ENCODE measurements around the gene DENND4A.

Gene DENND4A

GRCh38 chr15:65634356-65634755 is 157.7 kb downstream of the DENND4A start:
- no peak for TF ChIP-seq FOXP2 (optimal IDR thresholded peaks at IDR 0.05; ENCODE audit: borderline replicate concordance, extremely low read depth, extremely low read length, insufficient read depth)
- no peak for TF ChIP-seq POLR2AphosphoS5 (IDR thresholded peaks at IDR 0.05; ENCODE audit: low read depth, low read length)
- TF ChIP-seq TAF1 (IDR thresholded peaks at IDR 0.05; ENCODE audit: borderline replicate concordance, insufficient read depth, low read length): no peak
- TF ChIP-seq SIN3A (IDR thresholded peaks at IDR 0.05; ENCODE audit: borderline replicate concordance, insufficient read depth, low read length): no peak

GRCh38 chr15:65633752-65634151 is 158.3 kb downstream of the DENND4A start:
- TF ChIP-seq REST (IDR thresholded peaks at IDR 0.05; ENCODE audit: insufficient read depth in 1 of 2, low read depth in 2 of 2, low read length in 2 of 2) (no peak), SIN3A (IDR thresholded peaks at IDR 0.05; ENCODE audit: borderline replicate concordance, insufficient read depth, low read length) (no peak), FOXP2 (optimal IDR thresholded peaks at IDR 0.05; ENCODE audit: borderline replicate concordance, extremely low read depth, extremely low read length, insufficient read depth) (no peak), POLR2AphosphoS5 (IDR thresholded peaks at IDR 0.05; ENCODE audit: low read depth, low read length) (no peak), TAF1 (IDR thresholded peaks at IDR 0.05; ENCODE audit: borderline replicate concordance, insufficient read depth, low read length) (no peak)

GRCh38 chr15:65632780-65633375 is 159.2 kb downstream of the DENND4A start:
- TF ChIP-seq POLR2AphosphoS5 (IDR thresholded peaks at IDR 0.05; ENCODE audit: low read depth, low read length) (no peak), REST (IDR thresholded peaks at IDR 0.05; ENCODE audit: insufficient read depth in 1 of 2, low read depth in 2 of 2, low read length in 2 of 2) (no peak), TAF1 (IDR thresholded peaks at IDR 0.05; ENCODE audit: borderline replicate concordance, insufficient read depth, low read length) (no peak), FOXP2 (optimal IDR thresholded peaks at IDR 0.05; ENCODE audit: borderline replicate concordance, extremely low read depth, extremely low read length, insufficient read depth) (no peak), SIN3A (IDR thresholded peaks at IDR 0.05; ENCODE audit: borderline replicate concordance, insufficient read depth, low read length) (no peak)

GRCh38 chr15:65631503-65631902 is 160.6 kb downstream of the DENND4A start:
- TF ChIP-seq POLR2AphosphoS5 (IDR thresholded peaks at IDR 0.05; ENCODE audit: low read depth, low read length) (no peak), SIN3A (IDR thresholded peaks at IDR 0.05; ENCODE audit: borderline replicate concordance, insufficient read depth, low read length) (no peak), REST (IDR thresholded peaks at IDR 0.05; ENCODE audit: insufficient read depth in 1 of 2, low read depth in 2 of 2, low read length in 2 of 2) (no peak), FOXP2 (optimal IDR thresholded peaks at IDR 0.05; ENCODE audit: borderline replicate concordance, extremely low read depth, extremely low read length, insufficient read depth) (no peak), TAF1 (IDR thresholded peaks at IDR 0.05; ENCODE audit: borderline replicate concordance, insufficient read depth, low read length) (no peak)

- TF ChIP-seq FOXP2 (optimal IDR thresholded peaks at IDR 0.05; ENCODE audit: borderline replicate concordance, extremely low read depth, extremely low read length, insufficient read depth) (no peak), TAF1 (IDR thresholded peaks at IDR 0.05; ENCODE audit: borderline replicate concordance, insufficient read depth, low read length) (no peak), SIN3A (IDR thresholded peaks at IDR 0.05; ENCODE audit: borderline replicate concordance, insufficient read depth, low read length) (no peak)
Observed at GRCh38 chr15:65630760-65631159, 161.3 kb downstream of the DENND4A start.

- TF ChIP-seq FOXP2 (optimal IDR thresholded peaks at IDR 0.05; ENCODE audit: borderline replicate concordance, extremely low read depth, extremely low read length, insufficient read depth) (no peak), REST (IDR thresholded peaks at IDR 0.05; ENCODE audit: insufficient read depth in 1 of 2, low read depth in 2 of 2, low read length in 2 of 2) (no peak), TAF1 (IDR thresholded peaks at IDR 0.05; ENCODE audit: borderline replicate concordance, insufficient read depth, low read length) (no peak), SIN3A (IDR thresholded peaks at IDR 0.05; ENCODE audit: borderline replicate concordance, insufficient read depth, low read length) (no peak), POLR2AphosphoS5 (IDR thresholded peaks at IDR 0.05; ENCODE audit: low read depth, low read length) (no peak)
Observed at GRCh38 chr15:65629548-65629947, 162.5 kb downstream of the DENND4A start.

All from PFSK-1 (cell line).